Measurements from ENCODE around the gene NME5. TPM values are rescaled to one million over a fixed set of nuclear protein-coding genes. Genes with fewer than 3 reads are reported as not detected.

Gene NME5
- total and polyA plus RNA-seq, 2 of the 8 experiments (the other 6 are each of a cell fraction or from before 2014, with no cell fraction given), result 0.48 to 0.89 TPM

- Histone ChIP-seq H3K4me2 (ENCODE audit: insufficient read depth in 1 of 2, low read depth in 2 of 2, low read length in 2 of 2) (peak overlapping the region; percentile 32 to 39; a peak in 3 of 4 replicates), H3K9ac (replicated peaks in 1 of 4; ENCODE audit: extremely low read depth in 1 of 4, low read depth in 3 of 4, low read length in 3 of 4) (no peak overlapping the region), H2BK120ac (replicated peaks; ENCODE audit: low read depth, low read length) (no peak overlapping the region), H2BK12ac (ENCODE audit: low read depth, low read length) (peak overlapping the region; percentile 41; the same call in 1 of the 2 replicates), H3K27ac (ENCODE audit: low read depth, low read length) (no peak overlapping the region), H2BK5ac (ENCODE audit: low read depth, low read length) (no peak overlapping the region), H2BK15ac (ENCODE audit: low read length) (no peak overlapping the region), H4K8ac (ENCODE audit: extremely low read depth, insufficient read depth, low read length) (no peak overlapping the region), H3K18ac (ENCODE audit: extremely low read depth, low read length) (no peak overlapping the region), H3K36me3 (ENCODE audit: control insufficient read depth in 2 of 4, insufficient read depth in 4 of 4, low read length in 3 of 4) (no peaks in the 10 kb centered on the region), H2AFZ (ENCODE audit: low read length) (no peak overlapping the region), H2BK20ac (ENCODE audit: low read length) (no peak overlapping the region), H4K20me1 (replicated peaks in 1 of 2; ENCODE audit: control insufficient read depth in 1 of 2, insufficient read depth in 2 of 2, low read length in 2 of 2) (no peaks in the 10 kb centered on the region), H3K23me2 (ENCODE audit: low read depth, low read length) (no peaks in the 10 kb centered on the region), H2AK5ac (ENCODE audit: low read depth, low read length) (no peak overlapping the region), H3K9me3 (ENCODE audit: insufficient read depth in 2 of 2, low read depth in 1 of 2, low read length in 1 of 2) (no peaks in the 10 kb centered on the region), H3K14ac (ENCODE audit: insufficient read length) (no peak overlapping the region), H3K79me1 (ENCODE audit: low read depth, low read length) (no peaks in the 10 kb centered on the region), H4K5ac (ENCODE audit: insufficient read length, low read depth, low read length) (no peak overlapping the region), H3K27me3 (replicated peaks in 1 of 4; ENCODE audit: control insufficient read depth in 3 of 4, extremely low read depth in 1 of 4, insufficient read depth in 3 of 4, low read length in 3 of 4) (peaks cover 7 to 23% (median 9%) of the 10 kb centered on the region in 4 experiments), H3K56ac (replicated peaks; ENCODE audit: insufficient read length, low read depth, low read length) (no peak overlapping the region), H3K4me1 (replicated peaks in 1 of 4; ENCODE audit: control insufficient read depth in 3 of 4, insufficient read depth in 4 of 4, low read length in 3 of 4) (peaks cover 0 to 9% (median 3%) of the 10 kb centered on the region in 4 experiments; a peak in 3 of 7 replicates), H3K79me2 (ENCODE audit: control insufficient read depth in 1 of 2, insufficient read depth in 2 of 2, low read length in 2 of 2) (no peaks in the 10 kb centered on the region), H3K4me3 (ENCODE audit: extremely low read depth in 1 of 4, insufficient read depth in 2 of 4, low read depth in 3 of 4, low read length in 4 of 4) (peak overlapping the region in 2 of 4 experiments; percentile 5 to 11; a peak in 3 of 8 replicates), H3K23ac (ENCODE audit: insufficient read length) (no peak overlapping the region), H3K4ac (replicated peaks; ENCODE audit: insufficient read length, low read depth, low read length) (no peak overlapping the region), H4K91ac (replicated peaks; ENCODE audit: insufficient read length, low read length) (no peak overlapping the region)
- ChIA-PET POLR2A (ENCODE audit: partially characterized antibody) (interaction anchor here (0.7 to 1.0 kb wide), 2 partner anchors 8 to 63 kb away, joined by 3 to 4 read pairs; no protein-coding TSS in a partner anchor), CTCF (ENCODE audit: partially characterized antibody) (interaction anchor here (0.8 to 3.7 kb wide), 10 partner anchors 11 to 66 kb away, joined by 3 to 23 read pairs (median 8); partner anchors contain the start of gene WNT8A)
- DNase-seq (ENCODE audit: low read depth in 1 of 2, low spot score in 2 of 2) (no peak), FAIRE-seq (no peak)
- WGBS, 2 experiments (ENCODE audit: extremely low coverage in 1 of 2, insufficient coverage in 1 of 2, insufficient read length in 1 of 2, insufficient replicate concordance in 2 of 2, low coverage in 1 of 2, low lambda C conversion rate in 2 of 2, missing lambda C conversion rate in 1 of 2), result 46% methylated on average over 7 of the region's 7 CpGs; no CpG with 5 or more reads in 1 of the 2 experiments
- TF ChIP-seq HDAC6 (IDR thresholded peaks at IDR 0.05; ENCODE audit: low read depth, low read length) (no peak), KDM5A (IDR thresholded peaks at IDR 0.05; ENCODE audit: low read length) (no peak), ATF2 (IDR thresholded peaks at IDR 0.05; ENCODE audit: low read length) (no peak), PHF8 (conservative IDR thresholded peaks at IDR 0.05; ENCODE audit: low read depth, low read length) (no peak), CHD2 (IDR thresholded peaks at IDR 0.05; ENCODE audit: low read length) (no peak), CBX5 (IDR thresholded peaks at IDR 0.05; ENCODE audit: low read depth, low read length) (no peak), EP300 (IDR thresholded peaks at IDR 0.05; ENCODE audit: borderline replicate concordance in 1 of 2, low read depth in 2 of 2, low read length in 2 of 2) (no peak)
- TF ChIP-seq, protein P1, sequence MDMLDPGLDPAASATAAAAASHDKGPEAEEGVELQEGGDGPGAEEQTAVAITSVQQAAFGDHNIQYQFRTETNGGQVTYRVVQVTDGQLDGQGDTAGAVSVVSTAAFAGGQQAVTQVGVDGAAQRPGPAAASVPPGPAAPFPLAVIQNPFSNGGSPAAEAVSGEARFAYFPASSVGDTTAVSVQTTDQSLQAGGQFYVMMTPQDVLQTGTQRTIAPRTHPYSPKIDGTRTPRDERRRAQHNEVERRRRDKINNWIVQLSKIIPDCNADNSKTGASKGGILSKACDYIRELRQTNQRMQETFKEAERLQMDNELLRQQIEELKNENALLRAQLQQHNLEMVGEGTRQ (IDR thresholded peaks at IDR 0.05; ENCODE audit: low read length), result no peak
These were observed 36.5 kb downstream of the NME5 start for GRCh38 chr5:138102454-138103318.

All from H1 (cell line).